T-helper 2 cell treated with Interferon-gamma antibody and Interleukin-4, amounts not matched to agents 5 μg/mL and 100 μg/mL, for 36 hours (primary cell): ENCODE data around the gene NODAL.

Source experiments
- DNase-seq: peaks from one replicate; pipeline ENCODE4 v3.0.0; 2021; ENCODE audit warnings: low spot score
- H3K27ac Mint-ChIP-seq: one replicate; pipeline ENCODE4 v1.8.0; 2021; ENCODE audit warnings: mild to moderate bottlenecking, mixed read lengths
- H3K27me3 Mint-ChIP-seq: one replicate; pipeline ENCODE4 v1.8.0; 2021; ENCODE audit warnings: low read depth, mixed read lengths
- H3K36me3 Mint-ChIP-seq: one replicate; pipeline ENCODE4 v1.8.0; 2021; ENCODE audit warnings: low read depth, mixed read lengths
- H3K4me1 Mint-ChIP-seq: one replicate; pipeline ENCODE4 v1.8.0; 2021; ENCODE audit warnings: low read depth, mixed read lengths
- H3K4me3 Mint-ChIP-seq: one replicate; pipeline ENCODE4 v1.8.0; 2022; ENCODE audit warnings: mild to moderate bottlenecking, moderate library complexity, mixed read lengths
- H3K9me3 Mint-ChIP-seq: one replicate; pipeline ENCODE4 v1.8.0; 2021; ENCODE audit warnings: mixed read lengths

Gene NODAL

DNA sequence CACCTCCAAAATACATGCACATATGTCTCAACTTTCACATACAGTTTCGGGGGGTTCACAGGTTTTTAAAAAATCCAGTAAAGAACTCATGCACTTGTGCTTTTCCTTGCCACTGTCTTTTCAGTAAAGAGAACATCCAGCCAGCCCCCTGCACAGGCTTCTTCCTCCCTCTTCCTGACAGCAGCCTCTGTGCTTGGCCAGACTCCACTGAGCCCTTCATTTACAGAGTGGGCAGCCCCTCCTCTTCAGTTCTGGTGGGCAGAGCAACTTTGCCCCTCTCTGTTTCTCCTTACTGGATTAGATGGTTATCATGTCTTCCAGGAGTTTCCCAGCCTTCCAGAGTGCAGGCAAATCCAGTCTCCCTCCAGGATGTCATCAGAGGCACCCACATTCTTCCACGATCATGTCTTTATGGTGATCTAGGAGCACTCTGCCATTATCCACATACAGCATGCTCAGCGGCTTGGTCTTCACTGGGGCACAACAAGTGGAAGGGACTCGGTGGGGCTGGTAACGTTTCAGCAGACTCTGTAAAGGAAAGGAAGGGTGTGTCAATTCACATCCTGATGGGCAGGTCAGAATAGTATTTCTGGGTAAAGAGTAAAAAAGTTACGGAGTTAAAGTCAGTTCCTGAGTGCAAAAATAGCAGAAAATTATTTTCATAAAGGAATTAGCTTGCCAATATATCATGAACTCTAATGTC, 8.8 kb downstream of the NODAL start:
- Mint-ChIP-seq H3K27ac (peak overlapping the region; percentile 80), H3K36me3 (peaks cover 11% of the 10 kb centered on the region), H3K9me3 (no peaks in the 10 kb centered on the region), H3K27me3 (peaks cover 4% of the 10 kb centered on the region), H3K4me3 (peak overlapping the region; percentile 87), H3K4me1 (peaks cover 20% of the 10 kb centered on the region)
- no peak for DNase-seq

DNA sequence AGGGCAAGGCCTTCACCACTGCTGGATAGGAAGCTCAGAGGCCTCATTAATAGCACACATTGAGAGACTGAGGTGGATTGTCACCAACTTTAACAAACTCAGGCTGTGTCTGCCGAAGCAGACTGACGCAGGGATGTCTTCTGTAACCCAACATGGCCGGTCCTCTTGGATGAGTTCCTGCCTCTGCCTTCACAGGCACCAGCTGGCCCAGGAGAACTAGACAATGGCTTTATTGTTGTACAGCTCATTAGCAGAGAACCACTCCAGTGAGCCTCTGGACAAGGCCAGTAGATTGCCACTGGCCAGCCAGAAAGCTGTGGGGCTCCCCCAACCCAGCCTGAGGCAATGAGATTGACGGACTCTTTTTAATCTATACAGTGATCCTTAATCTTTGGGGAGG, 9.4 kb downstream of the NODAL start:
- DNase-seq, result no peak
- Mint-ChIP-seq H3K27ac (peak overlapping the region; percentile 36), H3K4me3 (peak overlapping the region; percentile 87), H3K36me3 (peaks cover 11% of the 10 kb centered on the region), H3K4me1 (peaks cover 20% of the 10 kb centered on the region), H3K27me3 (no peaks in the 10 kb centered on the region), H3K9me3 (no peaks in the 10 kb centered on the region)

DNA sequence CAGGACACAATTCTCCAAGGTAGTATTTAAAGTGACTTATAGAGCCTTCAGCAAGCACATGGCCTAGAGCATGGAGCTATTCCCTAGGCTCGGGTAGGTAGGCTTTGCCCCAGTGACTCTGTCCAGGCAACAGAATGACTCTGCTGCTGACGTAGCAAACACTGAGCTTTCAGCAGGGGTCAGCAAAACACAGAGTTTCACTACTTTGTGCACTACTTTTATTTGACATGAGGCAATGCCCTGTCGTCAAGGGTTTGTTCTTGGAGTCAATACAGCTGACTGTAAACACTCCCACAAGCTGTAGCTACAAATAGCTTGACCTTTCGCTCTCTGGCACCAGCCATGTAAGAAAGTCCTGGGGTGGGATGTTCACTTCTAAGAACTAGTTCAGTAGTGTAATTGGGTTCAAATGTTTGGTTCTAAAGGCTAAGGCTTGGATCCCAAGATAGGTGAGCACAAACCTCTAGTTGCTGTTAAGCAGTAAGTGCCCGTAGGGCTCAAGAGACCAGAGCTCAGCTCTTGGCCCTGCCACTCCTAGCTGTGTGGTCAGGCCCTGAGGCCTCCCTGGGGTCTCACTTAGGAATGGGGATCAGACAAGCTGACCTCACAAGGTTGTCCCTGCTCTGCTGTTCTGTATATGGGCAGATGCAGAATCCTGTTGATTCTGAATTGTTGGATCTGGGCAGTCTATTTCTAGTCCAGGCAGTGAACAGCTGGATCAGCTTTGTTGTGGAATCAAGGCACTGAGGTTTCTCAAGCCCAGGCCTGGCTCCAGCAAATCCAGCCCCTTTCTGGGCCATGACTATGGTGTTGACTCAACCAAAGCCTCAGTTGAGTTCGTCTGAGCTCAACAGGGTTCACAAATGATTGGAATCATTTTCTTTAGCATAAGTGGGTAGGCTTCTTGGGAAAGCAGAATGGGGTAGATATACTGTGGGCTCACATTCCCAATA, 10.7 kb downstream of the NODAL start:
- Mint-ChIP-seq H3K27me3 (no peaks in the 10 kb centered on the region), H3K27ac (no peak overlapping the region), H3K36me3 (peaks cover 12% of the 10 kb centered on the region), H3K4me1 (peaks cover 20% of the 10 kb centered on the region), H3K4me3 (no peak overlapping the region), H3K9me3 (no peaks in the 10 kb centered on the region)
- DNase-seq, result no peak

DNA sequence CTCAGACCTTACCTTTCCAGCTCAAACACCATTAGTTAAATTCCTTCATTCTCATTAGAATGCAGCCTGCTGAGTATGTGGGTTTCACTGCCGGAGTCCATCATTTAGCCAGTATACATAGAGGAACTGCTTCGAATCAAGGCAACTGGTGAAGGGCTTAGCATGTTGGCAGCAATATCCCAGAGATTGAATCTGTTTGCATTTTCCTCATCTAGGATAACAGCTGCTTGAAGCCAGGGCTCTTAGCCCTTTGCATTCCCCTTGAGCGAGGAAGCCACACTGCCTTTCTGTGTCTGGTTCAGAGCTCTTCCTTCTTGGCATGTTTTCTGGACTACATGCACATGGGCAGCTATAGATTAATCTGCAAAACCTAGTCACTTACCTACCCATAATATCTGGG, 14.7 kb downstream of the NODAL start:
- H3K4me1 Mint-ChIP-seq, result peaks cover 3% of the 10 kb centered on the region
- no peaks in the 10 kb centered on the region for H3K9me3 Mint-ChIP-seq
- no peak overlapping the region for H3K4me3 Mint-ChIP-seq
- peaks cover 40% of the 10 kb centered on the region for H3K36me3 Mint-ChIP-seq
- no peak overlapping the region for H3K27ac Mint-ChIP-seq
- no peaks in the 10 kb centered on the region for H3K27me3 Mint-ChIP-seq
- DNase-seq, result no peak

DNA sequence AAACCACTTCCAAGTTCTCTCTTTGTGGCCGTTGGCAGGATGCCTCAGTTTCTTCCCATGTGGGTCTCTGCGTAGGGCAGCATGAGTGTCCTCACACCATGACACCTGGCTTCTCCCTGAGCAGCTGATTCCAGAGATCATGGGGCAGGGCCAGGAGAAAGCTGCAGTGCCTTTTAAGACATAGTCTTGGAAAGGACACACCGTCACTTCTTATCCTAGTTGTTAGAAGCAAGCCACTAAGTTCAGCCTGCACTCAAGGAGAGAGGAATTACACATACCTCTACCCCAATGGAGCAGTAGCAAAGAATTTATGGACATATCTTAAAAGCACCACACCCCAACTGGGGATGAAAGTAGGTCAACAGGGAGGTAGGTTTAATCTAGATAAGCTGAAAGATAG, 16.4 kb downstream of the NODAL start:
- H3K9me3 Mint-ChIP-seq, result no peaks in the 10 kb centered on the region
- H3K27me3 Mint-ChIP-seq, result no peaks in the 10 kb centered on the region
- no peak overlapping the region for H3K27ac Mint-ChIP-seq
- H3K36me3 Mint-ChIP-seq, result peaks cover 45% of the 10 kb centered on the region
- DNase-seq, result no peak
- H3K4me1 Mint-ChIP-seq, result peaks cover 2% of the 10 kb centered on the region
- H3K4me3 Mint-ChIP-seq, result no peak overlapping the region

DNA sequence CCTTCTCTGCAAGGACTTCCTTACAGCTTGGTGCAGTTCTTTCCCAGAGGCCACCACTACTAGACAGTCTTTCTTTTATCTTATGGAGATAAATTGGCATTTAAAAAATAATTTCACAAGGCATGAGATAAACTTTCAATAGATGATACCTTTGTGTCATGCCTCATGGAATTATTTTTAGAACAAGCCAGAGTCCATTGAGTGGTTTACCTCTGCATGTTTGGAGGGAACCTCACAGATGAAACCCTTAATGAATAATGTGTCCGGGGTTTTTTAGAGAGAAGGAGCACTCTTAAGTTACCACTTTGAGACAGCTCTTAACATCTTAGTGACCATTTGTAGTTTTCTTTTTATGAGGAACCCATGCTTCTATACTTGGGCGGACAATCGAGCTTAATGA, 17.2 kb downstream of the NODAL start:
- no peaks in the 10 kb centered on the region for H3K27me3 Mint-ChIP-seq

DNA sequence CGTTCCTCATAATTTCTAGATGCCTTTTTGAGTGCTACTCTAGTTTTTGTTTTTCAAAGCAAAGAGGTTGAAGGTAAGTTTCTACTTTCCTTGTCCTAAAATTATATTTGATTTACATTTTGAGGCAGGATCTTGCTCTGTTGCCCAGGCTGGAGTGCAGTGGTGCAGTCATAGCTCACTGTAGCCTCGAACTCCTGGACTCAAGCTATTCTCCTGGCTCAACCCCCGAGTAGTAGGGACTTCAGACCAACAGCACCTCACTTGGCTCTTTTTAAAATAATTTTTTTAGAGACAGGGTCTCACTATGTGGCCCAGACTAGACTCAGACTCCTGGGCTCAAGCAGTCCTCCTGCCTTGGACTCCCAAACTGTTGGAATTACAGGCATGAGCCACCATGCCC, 22.8 kb downstream of the NODAL start:
- DNase-seq, result no peak
- Mint-ChIP-seq H3K27ac (no peak overlapping the region), H3K27me3 (no peaks in the 10 kb centered on the region), H3K36me3 (peaks cover 41% of the 10 kb centered on the region), H3K4me1 (peaks cover 16% of the 10 kb centered on the region), H3K9me3 (no peaks in the 10 kb centered on the region), H3K4me3 (no peak overlapping the region)

More for the DNA sequence above, 17.2 kb downstream of the NODAL start:
- Mint-ChIP-seq H3K4me1 (peaks cover 2% of the 10 kb centered on the region), H3K4me3 (no peak overlapping the region), H3K27ac (no peak overlapping the region), H3K9me3 (no peaks in the 10 kb centered on the region), H3K36me3 (peaks cover 48% of the 10 kb centered on the region)
- no peak for DNase-seq

DNA sequence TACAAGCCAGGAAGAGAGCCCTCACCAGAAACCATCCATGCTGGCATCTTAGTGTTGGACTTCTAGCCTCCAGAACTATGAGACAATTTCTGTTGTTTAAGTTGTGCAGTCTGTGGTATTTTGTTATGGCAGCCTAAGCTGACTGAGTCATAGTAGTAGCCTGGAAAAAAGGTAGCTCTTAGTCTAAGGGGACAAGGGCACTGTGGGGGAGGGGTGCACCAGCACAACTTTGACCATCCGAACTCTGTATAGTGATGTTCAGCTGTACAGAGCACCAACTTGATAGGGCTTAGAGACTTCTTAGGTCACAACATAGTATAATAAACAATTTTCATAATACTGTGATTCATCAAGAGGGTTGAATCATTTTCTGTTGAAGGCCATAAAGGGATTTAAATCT, 23.3 kb downstream of the NODAL start:
- DNase-seq, result no peak
- Mint-ChIP-seq H3K9me3 (no peaks in the 10 kb centered on the region), H3K36me3 (peaks cover 38% of the 10 kb centered on the region), H3K27me3 (no peaks in the 10 kb centered on the region), H3K4me1 (peaks cover 16% of the 10 kb centered on the region), H3K4me3 (no peak overlapping the region), H3K27ac (no peak overlapping the region)

DNA sequence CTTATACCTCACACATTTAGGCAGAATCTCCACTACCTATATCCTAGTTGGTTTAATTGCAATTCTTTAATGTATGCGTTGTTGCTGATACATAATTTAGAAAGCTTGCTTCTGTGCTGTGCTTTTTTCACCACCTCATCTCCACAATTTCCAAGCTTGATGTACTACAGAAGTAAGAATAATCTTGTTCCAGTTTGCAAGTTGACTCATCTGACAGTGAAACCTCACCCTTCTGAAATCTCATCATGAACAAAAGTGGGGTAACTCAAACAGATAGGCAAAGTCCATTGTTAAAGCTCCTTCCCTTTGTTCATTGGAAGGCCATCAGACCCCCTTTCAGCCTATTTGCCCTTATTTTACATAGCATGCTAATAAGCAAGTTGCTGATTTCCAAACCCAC, 23.9 kb downstream of the NODAL start:
- H3K4me1 Mint-ChIP-seq, result peaks cover 20% of the 10 kb centered on the region
- no peaks in the 10 kb centered on the region for H3K27me3 Mint-ChIP-seq
- no peak overlapping the region for H3K4me3 Mint-ChIP-seq
- no peaks in the 10 kb centered on the region for H3K9me3 Mint-ChIP-seq
- no peak for DNase-seq
- H3K27ac Mint-ChIP-seq, result no peak overlapping the region
- H3K36me3 Mint-ChIP-seq, result peaks cover 32% of the 10 kb centered on the region

DNA sequence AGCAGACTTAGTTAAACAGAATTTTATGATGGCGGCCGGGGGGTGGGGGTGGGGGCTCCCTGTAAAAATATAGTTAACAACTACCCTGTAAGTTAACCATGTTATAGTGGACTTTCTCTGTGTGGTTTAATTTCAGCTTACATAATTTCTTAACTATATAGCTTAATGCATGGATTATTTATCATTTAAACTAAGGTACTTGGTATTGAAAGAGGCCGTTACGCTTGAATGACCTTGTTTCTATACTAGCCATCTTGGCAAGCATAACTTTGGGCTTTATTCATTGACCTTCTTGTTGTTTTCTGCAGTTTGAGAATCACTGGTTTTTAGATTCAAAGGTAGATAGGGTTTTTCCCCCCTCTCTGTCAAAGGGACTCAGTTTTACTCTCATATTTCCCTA, 29.1 kb downstream of the NODAL start:
- Mint-ChIP-seq H3K4me1 (peaks cover 32% of the 10 kb centered on the region), H3K9me3 (no peaks in the 10 kb centered on the region), H3K4me3 (no peak overlapping the region), H3K27ac (no peak overlapping the region), H3K27me3 (no peaks in the 10 kb centered on the region), H3K36me3 (peaks cover 35% of the 10 kb centered on the region)
- DNase-seq, result no peak

DNA sequence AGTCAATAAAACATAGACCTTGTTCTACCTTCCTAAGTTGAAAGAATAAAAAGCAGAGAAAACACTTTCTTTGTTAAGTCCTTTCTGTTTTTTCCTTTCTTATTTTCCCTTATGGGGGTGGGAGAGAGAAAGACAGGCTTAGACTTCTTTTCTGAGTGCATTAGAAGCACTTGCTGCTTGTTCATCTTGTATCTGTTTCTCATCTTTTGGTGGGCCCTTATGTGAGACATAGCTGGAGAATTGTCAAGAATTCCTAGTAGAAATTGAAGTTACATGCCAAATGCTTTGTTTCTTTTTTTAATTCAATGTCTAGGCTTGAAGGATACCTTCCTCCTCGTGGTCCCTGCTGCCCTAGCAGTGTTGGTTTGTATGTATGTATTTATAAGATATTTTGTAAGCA, 30.9 kb downstream of the NODAL start:
- Mint-ChIP-seq H3K4me3 (no peak overlapping the region), H3K4me1 (peaks cover 33% of the 10 kb centered on the region), H3K36me3 (peaks cover 38% of the 10 kb centered on the region), H3K27ac (no peak overlapping the region), H3K27me3 (no peaks in the 10 kb centered on the region), H3K9me3 (no peaks in the 10 kb centered on the region)
- DNase-seq, result no peak

DNA sequence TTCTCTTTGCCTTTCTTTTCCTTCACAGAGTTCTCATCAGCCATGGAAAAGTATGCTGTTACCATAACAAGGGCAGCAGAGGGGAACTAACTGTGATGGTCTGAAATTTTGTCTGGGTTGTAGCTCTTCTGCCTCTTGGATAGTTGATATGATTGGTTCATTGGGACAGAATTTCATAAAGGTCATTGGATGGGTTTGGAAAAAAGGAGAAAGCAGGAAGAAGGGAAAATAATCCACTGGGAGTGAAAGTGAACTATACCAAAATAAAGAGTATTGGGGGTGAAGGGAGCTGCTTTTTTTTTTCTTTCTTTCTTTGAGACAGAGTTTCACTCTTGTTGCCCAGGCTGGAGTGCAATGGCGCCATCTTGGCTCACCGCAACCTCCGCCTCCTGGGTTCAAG, 31.7 kb downstream of the NODAL start:
- Mint-ChIP-seq H3K4me1 (peaks cover 37% of the 10 kb centered on the region), H3K9me3 (no peaks in the 10 kb centered on the region), H3K27me3 (no peaks in the 10 kb centered on the region), H3K4me3 (no peak overlapping the region), H3K36me3 (peaks cover 31% of the 10 kb centered on the region), H3K27ac (no peak overlapping the region)
- DNase-seq, result no peak

DNA sequence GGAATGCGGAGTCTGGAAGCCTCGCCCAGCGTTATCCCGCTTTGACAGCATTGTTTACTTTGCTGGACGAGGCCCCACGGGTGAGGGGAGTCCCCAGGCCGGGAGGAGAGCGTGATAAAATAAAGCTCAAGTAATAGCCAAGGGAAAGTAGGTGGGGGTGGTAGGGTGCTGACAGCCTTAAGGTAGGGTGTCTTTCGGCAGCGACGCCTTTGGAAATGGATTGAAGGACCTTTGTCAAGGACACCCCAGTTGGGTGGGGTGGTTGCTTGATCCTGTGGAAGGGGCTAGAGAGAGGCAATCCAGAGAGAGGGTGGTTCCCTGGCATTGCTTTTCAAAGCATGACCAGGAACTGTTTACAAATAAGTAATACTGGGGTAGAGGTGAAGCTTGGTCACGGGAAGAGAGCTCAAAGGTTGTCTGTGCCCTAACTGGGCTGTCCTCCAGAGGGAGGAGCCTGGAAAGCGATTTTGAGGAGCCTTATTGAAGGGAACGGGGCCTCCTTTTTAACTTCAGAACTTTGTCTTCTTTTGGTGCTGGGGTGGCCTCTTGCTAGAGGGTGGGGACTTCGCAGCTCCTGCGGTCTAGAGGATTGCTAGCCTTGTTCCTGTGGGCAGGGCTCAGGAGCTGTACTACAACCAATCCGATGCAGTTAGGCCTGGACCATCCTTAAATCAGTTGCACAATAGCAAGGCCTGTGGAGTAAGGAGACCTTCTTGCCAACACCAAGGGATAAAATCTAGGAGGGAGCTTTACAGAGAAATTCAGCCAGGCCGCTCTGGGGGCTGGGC, 36.2 kb downstream of the NODAL start:
- H3K4me3 Mint-ChIP-seq, result peak overlapping the region; percentile 95
- peaks cover 18% of the 10 kb centered on the region for H3K36me3 Mint-ChIP-seq
- peak; percentile 42 for DNase-seq
- no peaks in the 10 kb centered on the region for H3K27me3 Mint-ChIP-seq
- H3K9me3 Mint-ChIP-seq, result no peaks in the 10 kb centered on the region
- peak overlapping the region; percentile 95 for H3K27ac Mint-ChIP-seq
- peaks cover 30% of the 10 kb centered on the region for H3K4me1 Mint-ChIP-seq

DNA sequence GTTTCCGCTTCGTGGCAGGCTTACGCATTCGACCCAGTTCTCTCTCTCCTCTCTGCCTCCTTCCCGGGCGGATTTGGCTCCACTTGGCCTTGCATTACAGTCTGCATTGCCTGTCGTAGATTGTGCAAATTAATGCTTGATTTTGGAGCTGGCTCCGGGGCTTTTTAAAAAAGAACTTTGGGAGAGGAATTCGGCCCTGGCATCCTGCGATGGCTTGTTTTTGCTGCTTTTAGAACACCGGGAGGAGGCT, 36.8 kb downstream of the NODAL start:
- H3K4me1 Mint-ChIP-seq, result peaks cover 29% of the 10 kb centered on the region
- H3K27me3 Mint-ChIP-seq, result no peaks in the 10 kb centered on the region

More for the DNA sequence above, 36.8 kb downstream of the NODAL start:
- DNase-seq, result no peak
- Mint-ChIP-seq H3K36me3 (peaks cover 16% of the 10 kb centered on the region), H3K27ac (peak overlapping the region; percentile 95), H3K4me3 (peak overlapping the region; percentile 95), H3K9me3 (no peaks in the 10 kb centered on the region)
